Measurements from ENCODE around the gene TMEM132A.
A peak's percentile ranks its signal among the peaks of the same experiment; 100 is the strongest.

The TMEM132A gene

DNA sequence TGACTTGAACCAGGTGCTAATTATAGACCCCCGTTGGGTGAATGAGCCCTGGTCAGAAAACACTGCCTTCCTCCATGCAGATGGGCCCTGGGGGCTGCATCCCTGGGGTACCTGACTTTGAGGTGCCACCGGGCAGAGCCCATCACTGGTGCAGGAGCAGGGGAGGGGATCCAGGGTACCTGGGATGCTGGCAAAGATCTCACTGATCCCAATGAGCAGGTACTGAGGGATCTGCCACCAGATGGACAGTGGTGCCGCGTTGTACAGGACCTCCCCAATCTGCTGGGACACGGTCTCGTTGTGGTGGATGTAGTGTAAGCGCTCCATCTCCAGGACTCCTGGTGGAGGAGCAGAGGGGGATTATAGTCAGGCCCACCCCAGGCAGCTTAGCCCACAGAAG is 15.0 kb downstream of the TMEM132A start:
- no peak for DNase-seq

DNA sequence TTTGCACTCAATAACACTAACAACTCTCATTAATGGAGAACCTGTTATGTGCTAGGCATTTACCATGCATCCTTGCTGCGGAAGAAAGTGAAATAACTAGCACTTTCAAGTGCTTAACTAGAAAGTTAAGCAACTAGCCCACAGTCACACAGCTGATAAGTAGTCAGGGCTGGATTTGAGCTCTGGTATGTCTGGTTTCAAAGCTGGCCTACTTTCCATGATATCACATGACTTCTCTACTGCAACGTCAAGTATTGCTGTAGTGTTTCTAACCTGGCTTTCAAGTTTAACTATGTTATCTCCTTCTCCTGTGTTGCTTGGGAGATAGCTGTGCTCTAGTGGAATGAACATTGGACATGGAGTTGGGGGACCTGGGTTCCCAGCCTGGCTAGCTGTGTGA is 15.6 kb downstream of the TMEM132A start:
- no peak for DNase-seq

GRCh38 chr11:60941371-60942119 is 17.3 kb downstream of the TMEM132A start:
- no peak for DNase-seq

GRCh38 chr11:60942219-60942618 is 18.0 kb downstream of the TMEM132A start:
- no peak for DNase-seq

GRCh38 chr11:60942970-60943565 is 18.8 kb downstream of the TMEM132A start:
- no peak for DNase-seq

GRCh38 chr11:60944490-60945294 is 20.4 kb downstream of the TMEM132A start:
- DNase-seq, result no peak

DNA sequence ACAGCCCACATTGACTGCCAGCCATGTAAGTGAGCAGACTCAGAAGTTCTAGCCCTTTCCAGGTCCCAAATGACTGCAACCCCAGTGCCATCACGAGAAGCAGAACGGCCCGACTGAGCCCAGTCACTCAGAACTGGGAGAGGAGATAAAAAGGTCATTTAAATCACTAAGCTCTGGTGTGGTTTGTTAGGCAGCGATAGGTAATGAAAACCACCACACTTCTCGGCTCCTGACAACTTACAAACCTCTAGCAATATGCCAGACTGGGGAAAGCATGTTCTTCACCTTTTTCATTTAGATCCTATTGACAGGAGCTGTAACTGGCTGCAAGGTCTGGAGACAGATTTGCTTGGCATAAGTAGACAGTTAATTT is 21.0 kb downstream of the TMEM132A start:
- DNase-seq, result no peak

DNA sequence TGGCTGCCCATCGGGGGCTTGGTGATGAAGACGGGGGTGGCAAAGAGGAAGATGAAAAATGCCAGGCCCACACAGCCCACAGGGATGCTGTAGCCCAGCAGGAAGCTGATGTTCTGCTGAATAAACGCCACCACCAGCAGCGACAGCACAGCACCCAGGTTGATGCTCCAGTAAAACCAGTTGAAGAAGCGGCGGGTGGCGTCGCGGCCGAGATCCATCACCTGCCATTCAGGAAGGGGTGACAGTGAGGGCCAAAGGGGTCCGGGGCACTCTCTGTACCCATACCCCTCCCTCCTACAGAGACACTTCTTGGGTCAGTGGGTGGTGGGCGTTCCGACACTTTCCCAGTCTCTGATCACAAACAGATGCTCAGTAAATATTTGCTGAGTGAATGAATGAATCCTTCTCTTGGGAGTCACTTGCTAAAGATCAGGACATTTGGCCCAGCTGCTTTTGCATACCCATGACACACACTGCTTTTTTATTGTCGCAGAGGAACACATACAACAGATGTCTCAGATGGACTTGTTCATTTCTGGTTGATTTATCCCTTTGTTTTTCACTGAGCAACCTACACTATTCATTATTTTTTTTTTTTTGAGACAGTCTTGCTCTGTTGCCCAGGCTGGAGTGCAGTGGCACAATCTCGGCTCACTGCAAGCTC is 22.5 kb downstream of the TMEM132A start:
- DNase-seq, result no peak

GRCh38 chr11:60947700-60948099 is 23.4 kb downstream of the TMEM132A start:
- DNase-seq, result no peak

DNA sequence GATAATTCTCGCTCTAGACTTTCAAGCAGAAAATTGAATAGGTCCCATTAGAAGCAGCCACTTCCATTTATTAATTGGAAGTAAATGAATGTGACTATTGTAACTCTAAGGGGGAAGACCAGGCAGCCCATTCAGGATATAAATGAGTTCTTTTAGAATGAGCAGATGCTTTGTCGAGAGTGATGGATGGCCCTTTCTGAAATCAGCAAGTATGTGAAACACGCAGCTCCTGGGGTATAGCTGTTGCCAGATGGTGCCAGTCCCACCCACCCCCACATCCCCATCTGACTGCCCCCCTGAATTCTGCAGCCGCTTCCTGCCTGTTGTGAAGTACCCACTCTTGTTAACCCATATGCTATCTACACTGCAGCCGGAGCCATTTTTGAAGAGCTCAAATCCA is 24.0 kb downstream of the TMEM132A start:
- no peak for DNase-seq

DNA sequence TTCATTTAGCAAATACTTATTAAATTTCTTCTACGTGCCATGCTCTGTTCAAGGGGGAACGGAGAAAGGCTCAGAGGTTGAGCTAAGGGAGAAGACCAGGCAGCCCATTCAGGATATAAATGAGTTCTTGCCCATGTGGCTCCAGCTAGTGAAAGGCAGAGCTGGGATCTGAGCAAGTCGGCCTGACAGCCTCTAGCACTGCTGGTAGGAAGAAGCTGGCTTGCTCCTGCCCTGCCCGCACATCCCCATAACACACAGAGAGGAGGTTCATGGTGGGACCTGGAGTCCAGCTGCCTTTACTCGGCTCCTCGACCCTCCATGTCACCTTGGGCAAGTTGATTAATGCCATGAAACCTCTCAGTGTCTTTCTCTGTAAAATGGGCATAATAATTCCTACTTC is 25.8 kb downstream of the TMEM132A start:
- DNase-seq, result no peak

GRCh38 chr11:60950933-60951605 is 26.8 kb downstream of the TMEM132A start:
- peak; percentile 37 to 43 for DNase-seq

- DNase-seq, result no peak
Measured at GRCh38 chr11:60951606-60951903, 27.3 kb downstream of the TMEM132A start.

DNA sequence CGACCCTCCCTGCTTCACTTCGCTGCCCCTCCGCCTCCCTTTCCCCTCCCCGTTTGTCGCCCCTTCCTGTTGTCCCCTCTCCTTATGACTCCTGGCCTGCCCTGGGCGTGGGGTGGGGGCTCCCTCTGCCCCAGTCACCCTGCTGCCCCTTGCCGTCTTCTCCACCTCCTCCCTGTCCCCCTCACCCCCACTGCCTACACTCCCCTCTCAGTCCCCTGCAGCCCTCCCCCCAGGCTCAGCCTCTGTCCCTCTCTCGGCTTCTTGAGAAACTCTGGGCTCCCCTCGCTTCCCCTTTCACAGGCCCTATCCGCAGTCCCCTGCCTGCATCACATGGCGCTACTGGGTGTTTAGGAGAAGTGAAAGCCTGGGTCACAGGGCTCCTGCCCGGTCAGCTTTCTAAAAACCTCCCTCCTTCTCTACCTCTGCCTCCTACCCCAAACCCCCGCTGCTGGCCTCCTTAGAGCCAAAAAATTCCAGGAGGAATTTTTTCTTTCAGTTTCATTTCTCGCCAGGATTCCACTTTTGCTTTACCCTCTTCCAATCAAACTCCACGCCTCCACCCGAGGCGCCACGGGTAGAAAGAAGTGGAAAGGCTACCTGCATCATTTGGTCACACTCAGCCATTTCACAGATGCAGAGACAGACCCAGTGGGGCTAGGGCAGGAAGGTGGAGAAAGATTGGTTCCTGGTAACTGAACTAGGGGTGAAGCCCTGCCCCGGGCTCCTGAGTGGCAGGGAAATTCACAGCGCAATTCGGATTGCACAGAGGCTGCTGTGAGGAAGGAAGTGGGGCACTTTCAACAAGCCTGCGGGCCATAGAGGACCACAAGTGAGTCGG is 27.9 kb downstream of the TMEM132A start, which contains the start of gene SLC15A3:
Gene SLC15A3 (minus strand): TSS at position 273 of the 838 bp plus-strand sequence. CDS start 625 bp downstream, outside the sequence.
- peak in 1 of 2 donors; percentile 29 for DNase-seq

DNA sequence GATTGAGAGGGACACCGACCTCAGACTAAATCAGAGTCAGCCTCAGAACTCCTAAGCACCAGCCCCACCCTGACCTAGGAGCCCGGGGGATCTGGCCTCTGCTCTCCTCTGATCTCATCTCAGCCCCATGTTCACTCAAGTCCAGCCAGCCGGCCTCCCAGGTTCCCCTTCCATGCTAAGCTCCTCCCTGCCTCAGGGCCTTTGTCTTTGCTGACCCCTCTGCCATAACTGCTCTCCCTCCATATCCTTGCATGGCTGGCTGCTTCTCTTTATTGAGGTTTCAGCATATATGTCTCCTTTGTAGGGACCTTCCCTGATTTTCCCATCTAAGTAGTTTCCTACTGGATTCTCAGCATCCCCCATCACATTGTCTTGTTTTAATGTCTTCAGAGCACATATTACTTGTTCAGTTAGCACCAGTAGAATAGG is 28.5 kb downstream of the TMEM132A start:
- DNase-seq, result no peak

DNA sequence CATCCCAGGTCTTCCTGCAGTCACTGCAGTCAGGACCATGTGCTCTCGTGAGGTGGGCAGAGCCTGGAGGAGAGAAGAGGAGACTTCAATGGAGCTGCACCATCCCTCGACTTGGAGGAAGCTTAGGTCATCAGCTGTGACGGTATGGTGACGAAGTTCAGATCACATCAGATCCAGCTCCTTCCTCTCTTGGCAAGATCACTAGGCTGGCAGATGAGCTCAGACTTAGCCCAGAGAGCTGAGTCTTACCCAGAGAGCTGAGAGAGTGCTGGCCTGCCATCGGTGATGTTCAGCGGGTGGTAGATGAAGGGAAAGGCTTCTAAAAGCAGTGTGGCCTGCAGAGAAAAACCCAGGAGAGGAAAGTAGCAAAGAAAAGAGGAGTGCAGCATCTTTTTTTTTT is 29.5 kb downstream of the TMEM132A start:
- no peak for DNase-seq

- DNase-seq, result no peak
Measured at GRCh38 chr11:60954421-60954820, 30.2 kb downstream of the TMEM132A start.

DNA sequence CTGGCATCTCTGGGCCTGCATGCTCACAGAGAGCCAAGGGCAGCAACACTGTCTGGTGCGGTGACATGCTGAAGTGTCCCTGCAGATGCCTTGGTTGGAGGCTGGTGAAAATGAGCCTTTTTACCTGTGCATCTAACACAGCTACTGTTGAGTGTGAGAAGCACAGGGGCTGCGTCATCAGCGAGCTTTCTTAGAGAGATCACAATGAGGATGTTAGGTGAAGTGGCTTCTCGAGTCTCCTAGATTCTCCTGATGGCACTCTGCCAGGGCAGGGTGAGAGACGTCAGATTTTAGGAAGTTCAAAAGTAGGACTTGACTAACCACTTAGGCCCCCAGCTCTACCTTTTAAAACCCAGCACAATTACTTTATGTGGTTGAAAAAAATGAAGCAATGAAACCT is 31.3 kb downstream of the TMEM132A start:
- DNase-seq, result no peak

DNA sequence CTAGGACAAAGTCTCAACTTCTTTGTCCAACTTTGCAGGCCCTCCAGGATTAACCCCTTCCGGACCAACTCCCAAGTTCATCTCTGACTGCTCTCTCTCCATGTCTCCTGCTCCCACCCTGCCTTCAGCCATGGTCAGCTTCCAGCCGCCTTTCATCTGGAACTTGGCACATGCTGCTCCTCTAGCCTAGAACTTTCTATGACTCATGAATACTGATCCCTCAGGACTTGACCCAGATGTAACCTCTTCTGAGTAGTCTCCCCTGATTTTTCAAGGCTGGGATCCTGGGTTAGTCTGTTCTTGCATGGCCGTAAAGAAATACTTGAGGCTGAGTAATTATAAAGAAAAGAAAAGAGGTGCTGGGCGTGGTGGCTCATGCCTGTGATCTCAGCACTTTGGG is 32.9 kb downstream of the TMEM132A start:
- no peak for DNase-seq

GRCh38 chr11:60959431-60959830 is 35.2 kb downstream of the TMEM132A start:
- no peak for DNase-seq

- DNase-seq, result no peak
Measured at GRCh38 chr11:60960405-60960804, 36.1 kb downstream of the TMEM132A start.

GRCh38 chr11:60964801-60965200 is 40.5 kb downstream of the TMEM132A start:
- no peak for DNase-seq
